Hepatocyte (in vitro differentiated cells): ENCODE measurements around the gene SLIT1. TPM values are rescaled to one million over a fixed set of nuclear protein-coding genes. Genes with fewer than 3 reads are reported as not detected.

Source experiments
- DNase-seq: peaks from one replicate; pipeline ENCODE4 v3.0.0-alpha.2; 2016; ENCODE audit warnings: low spot score
- H2AFZ ChIP-seq: fragments of 200-600 bp; sonication (generic); 2 replicates; pipeline ENCODE4 v1.6.0; 2016; ENCODE audit warnings: antibody characterized with exemption, mild to moderate bottlenecking
- H3K27ac ChIP-seq: fragments of 200-600 bp; sonication (generic); 2 replicates; pipeline ENCODE4 v1.5.1; 2016; ENCODE audit warnings: mild to moderate bottlenecking
- H3K27me3 ChIP-seq: fragments of 200-600 bp; sonication (generic); 2 replicates; pipeline ENCODE4 v1.6.1; 2016
- H3K36me3 ChIP-seq: fragments of 200-600 bp; sonication (generic); replicated peaks from 2 replicates; pipeline ENCODE4 v1.5.1; 2016; ENCODE audit warnings: low read depth; ENCODE audit not compliant: insufficient read depth
- H3K4me1 ChIP-seq: fragments of 200-600 bp; sonication (generic); 2 replicates; pipeline ENCODE4 v1.5.1; 2016; ENCODE audit warnings: mild to moderate bottlenecking, moderate library complexity; ENCODE audit not compliant: insufficient read depth
- H3K4me2 ChIP-seq: fragments of 200-600 bp; sonication (generic); 2 replicates; pipeline ENCODE4 v1.6.0; 2016
- H3K4me3 ChIP-seq: fragments of 200-600 bp; sonication (generic); 2 replicates; pipeline ENCODE4 v1.5.1; 2016; ENCODE audit warnings: mild to moderate bottlenecking
- H3K79me2 ChIP-seq: fragments of 200-600 bp; sonication (generic); 2 replicates; pipeline ENCODE4 v1.6.0; 2017; ENCODE audit warnings: mild to moderate bottlenecking
- H3K9me2 ChIP-seq: fragments of 200-600 bp; sonication (generic); replicated peaks from 2 replicates; pipeline ENCODE4 v1.6.0; 2017; ENCODE audit warnings: mild to moderate bottlenecking; ENCODE audit not compliant: insufficient read depth
- H3K9me3 ChIP-seq: fragments of 200-600 bp; sonication (generic); 2 replicates; pipeline ENCODE4 v1.5.1; 2016; ENCODE audit warnings: low read depth, mild to moderate bottlenecking
- H4K20me1 ChIP-seq: fragments of 200-600 bp; sonication (generic); 2 replicates; pipeline ENCODE4 v1.6.0; 2016; ENCODE audit warnings: mild to moderate bottlenecking; ENCODE audit not compliant: insufficient read depth, poor library complexity, severe bottlenecking
- EZH2 ChIP-seq: fragments of 200-600 bp; sonication (generic); IDR thresholded peaks from 2 replicates; pipeline ENCODE4 v1.6.1; 2016; ENCODE audit warnings: antibody characterized with exemption, mild to moderate bottlenecking, borderline replicate concordance
- EZH2phosphoT487 ChIP-seq: fragments of 200-600 bp; sonication (generic); IDR thresholded peaks from one replicate; pipeline ENCODE4 v1.6.1; 2018; ENCODE audit warnings: antibody characterized with exemption, mild to moderate bottlenecking, low read depth, moderate library complexity; ENCODE audit not compliant: unreplicated experiment, severe bottlenecking
- whole genome bisulfite sequencing: methylation state at CpG from one replicate; pipeline ENCODE4 v1.1.6; 2016; ENCODE audit warnings: low lambda C conversion rate; ENCODE audit errors: missing lambda C conversion rate; 5-methylcytosine and 5-hydroxymethylcytosine counted together
- polyA plus RNA-seq: library from polyadenylated mRNA; unstranded; fragments of >200 nt; fragmentation: Nextera tagmentation; extraction: Ambion mirVana; gene quantifications from 2 replicates; pipeline ENCODE4 v1.2.1, GENCODE V29; 2016
- total RNA-seq: library from RNA; depleted of rRNA; stranded (reverse); fragments of >200 nt; gene quantifications from 2 replicates; pipeline ENCODE4 v1.2.3, GENCODE V29; 2014
- TF ChIP-seq, protein P1 (sequence below): fragments of 200-600 bp; sonication (generic); IDR thresholded peaks from 2 replicates; pipeline ENCODE4 v1.5.1; 2016; ENCODE audit warnings: antibody characterized with exemption, mild to moderate bottlenecking; ENCODE audit not compliant: poor library complexity

SLIT1 gene
- total and polyA plus RNA-seq, 2 experiments from 2014 or later = 0.47 to 0.65 TPM

DNA sequence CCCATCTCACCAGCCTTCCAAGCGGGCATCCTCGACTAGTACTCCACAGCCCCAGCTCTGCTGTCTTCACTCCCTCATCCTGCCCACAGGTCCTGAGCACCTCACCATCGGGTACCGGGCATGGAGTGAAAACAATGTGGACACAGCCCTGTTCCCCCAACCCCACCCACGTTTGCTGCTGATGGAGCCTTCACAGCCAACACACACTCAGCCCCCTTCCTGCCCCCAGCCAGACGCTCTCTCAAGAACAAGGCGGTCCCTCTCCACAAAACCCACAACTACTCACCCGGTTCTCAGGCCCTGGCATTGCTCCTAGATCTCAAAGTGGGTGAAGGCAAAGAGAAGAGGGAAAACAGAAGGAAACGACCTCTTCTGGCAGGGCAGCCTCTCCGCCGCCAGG, 56.1 kb downstream of the SLIT1 start:
- 86% methylated on average over 10 of the region's 11 CpGs for WGBS
- Histone ChIP-seq H3K9me3 (no peaks in the 10 kb centered on the region), H3K36me3 (no peaks in the 10 kb centered on the region), H3K4me1 (no peaks in the 10 kb centered on the region), H3K27ac (no peak overlapping the region), H3K4me3 (no peak overlapping the region), H4K20me1 (no peaks in the 10 kb centered on the region), H3K4me2 (no peak overlapping the region), H3K9me2 (no peaks in the 10 kb centered on the region), H2AFZ (no peak overlapping the region), H3K27me3 (no peaks in the 10 kb centered on the region), H3K79me2 (no peaks in the 10 kb centered on the region)
- DNase-seq = no peak
- no peak for TF ChIP-seq EZH2phosphoT487
- TF ChIP-seq, protein P1, sequence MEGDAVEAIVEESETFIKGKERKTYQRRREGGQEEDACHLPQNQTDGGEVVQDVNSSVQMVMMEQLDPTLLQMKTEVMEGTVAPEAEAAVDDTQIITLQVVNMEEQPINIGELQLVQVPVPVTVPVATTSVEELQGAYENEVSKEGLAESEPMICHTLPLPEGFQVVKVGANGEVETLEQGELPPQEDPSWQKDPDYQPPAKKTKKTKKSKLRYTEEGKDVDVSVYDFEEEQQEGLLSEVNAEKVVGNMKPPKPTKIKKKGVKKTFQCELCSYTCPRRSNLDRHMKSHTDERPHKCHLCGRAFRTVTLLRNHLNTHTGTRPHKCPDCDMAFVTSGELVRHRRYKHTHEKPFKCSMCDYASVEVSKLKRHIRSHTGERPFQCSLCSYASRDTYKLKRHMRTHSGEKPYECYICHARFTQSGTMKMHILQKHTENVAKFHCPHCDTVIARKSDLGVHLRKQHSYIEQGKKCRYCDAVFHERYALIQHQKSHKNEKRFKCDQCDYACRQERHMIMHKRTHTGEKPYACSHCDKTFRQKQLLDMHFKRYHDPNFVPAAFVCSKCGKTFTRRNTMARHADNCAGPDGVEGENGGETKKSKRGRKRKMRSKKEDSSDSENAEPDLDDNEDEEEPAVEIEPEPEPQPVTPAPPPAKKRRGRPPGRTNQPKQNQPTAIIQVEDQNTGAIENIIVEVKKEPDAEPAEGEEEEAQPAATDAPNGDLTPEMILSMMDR = no peak
- no peak for TF ChIP-seq EZH2

GRCh38 chr10:97128516-97129154, 57.1 kb downstream of the SLIT1 start:
- Histone ChIP-seq H2AFZ (no peak overlapping the region), H3K4me3 (no peak overlapping the region), H3K9me2 (no peaks in the 10 kb centered on the region), H3K79me2 (no peaks in the 10 kb centered on the region), H3K27ac (no peak overlapping the region), H3K9me3 (no peaks in the 10 kb centered on the region), H3K4me2 (no peak overlapping the region), H4K20me1 (no peaks in the 10 kb centered on the region), H3K27me3 (peaks cover 4% of the 10 kb centered on the region), H3K4me1 (no peaks in the 10 kb centered on the region), H3K36me3 (no peaks in the 10 kb centered on the region)
- TF ChIP-seq EZH2 (no peak), EZH2phosphoT487 (no peak)
- TF ChIP-seq, protein P1 = no peak
- no peak for DNase-seq
- 77% methylated on average over 12 of the region's 12 CpGs for WGBS

DNA sequence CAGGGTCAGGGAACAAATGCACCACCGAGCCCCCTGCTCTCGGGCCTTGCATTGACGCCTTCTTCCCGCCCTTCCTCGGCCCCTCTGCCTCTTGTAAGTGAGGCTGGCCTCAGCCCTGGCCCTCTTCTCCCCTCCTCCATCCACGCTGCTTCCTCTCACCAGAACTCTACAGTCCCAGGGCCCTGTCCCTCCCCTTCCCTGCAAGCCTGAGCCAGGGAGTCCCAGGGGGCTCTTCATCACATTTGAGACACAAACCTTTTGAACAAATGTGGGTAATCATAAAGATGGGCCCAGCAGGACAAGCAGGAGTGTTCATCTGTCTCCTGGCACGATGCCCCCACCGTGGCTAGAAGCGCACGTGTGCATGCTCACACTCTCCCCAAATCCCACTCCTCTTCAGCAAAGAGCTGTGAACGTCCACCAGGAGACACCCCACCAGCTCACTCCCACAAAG, 57.7 kb downstream of the SLIT1 start:
- WGBS = 86% methylated on average over 11 of the region's 11 CpGs
- Histone ChIP-seq H3K4me1 (no peaks in the 10 kb centered on the region), H3K27ac (no peak overlapping the region), H3K9me2 (no peaks in the 10 kb centered on the region), H3K9me3 (no peaks in the 10 kb centered on the region), H2AFZ (no peak overlapping the region), H4K20me1 (no peaks in the 10 kb centered on the region), H3K27me3 (peaks cover 7% of the 10 kb centered on the region), H3K4me2 (no peak overlapping the region), H3K79me2 (no peaks in the 10 kb centered on the region), H3K4me3 (no peak overlapping the region), H3K36me3 (no peaks in the 10 kb centered on the region)
- TF ChIP-seq, protein P1 = no peak
- no peak for DNase-seq

GRCh38 chr10:97127509-97127908, 58.2 kb downstream of the SLIT1 start:
- no peaks in the 10 kb centered on the region for H3K79me2 ChIP-seq
- H2AFZ ChIP-seq = no peak overlapping the region
- no peak overlapping the region for H3K4me3 ChIP-seq
- no peaks in the 10 kb centered on the region for H3K9me3 ChIP-seq
- no peaks in the 10 kb centered on the region for H3K36me3 ChIP-seq
- no peak overlapping the region for H3K27ac ChIP-seq
- TF ChIP-seq, protein P1 = no peak
- TF ChIP-seq EZH2phosphoT487 = no peak
- no peak for TF ChIP-seq EZH2
- H4K20me1 ChIP-seq = no peaks in the 10 kb centered on the region
- peaks cover 9% of the 10 kb centered on the region for H3K27me3 ChIP-seq
- H3K4me1 ChIP-seq = no peaks in the 10 kb centered on the region
- H3K9me2 ChIP-seq = no peaks in the 10 kb centered on the region
- 89% methylated on average over 7 of the region's 7 CpGs for WGBS
- no peak for DNase-seq
- no peak overlapping the region for H3K4me2 ChIP-seq
